LNCAP (cell line): ENCODE measurements around the gene ZNF74.

Source experiments
- CTCF ChIP-seq: fragments of 450-650 bp; IDR thresholded peaks from 2 replicates; pipeline ENCODE4 v1.5.1; 2017; ENCODE audit warnings: mild to moderate bottlenecking

The ZNF74 gene

GRCh38 chr22:20407829-20408228, 13.9 kb downstream of the ZNF74 start:
- no peak for TF ChIP-seq CTCF

GRCh38 chr22:20408891-20409290, 14.9 kb downstream of the ZNF74 start:
- no peak for TF ChIP-seq CTCF

- TF ChIP-seq CTCF: no peak
These were observed 18.7 kb downstream of the ZNF74 start for GRCh38 chr22:20412474-20413216.

- no peak for TF ChIP-seq CTCF
These were observed 19.5 kb downstream of the ZNF74 start for GRCh38 chr22:20413217-20414058.

- no peak for TF ChIP-seq CTCF
These were observed 20.1 kb downstream of the ZNF74 start for GRCh38 chr22:20414059-20414440.

- no peak for TF ChIP-seq CTCF
These were observed 20.5 kb downstream of the ZNF74 start for GRCh38 chr22:20414450-20414849.

- TF ChIP-seq CTCF: peak; percentile 85
These were observed 24.3 kb downstream of the ZNF74 start for GRCh38 chr22:20418211-20418788.
